OCI-LY1 (cell line): ENCODE data around the gene KATNIP.

Experiments used
- H2AFZ ChIP-seq: fragments of 200-600 bp; sonication (generic), shearing (Covaris generic); 2 replicates; pipeline ENCODE4 v1.6.0; 2014; ENCODE audit warnings: antibody characterized with exemption, mild to moderate bottlenecking, low read length
- H3F3A ChIP-seq: fragments of 200-600 bp; sonication (generic), shearing (Covaris generic); 2 replicates; pipeline ENCODE4 v1.6.0; 2014; ENCODE audit warnings: mild to moderate bottlenecking, antibody characterized with exemption, low read length, moderate library complexity; ENCODE audit not compliant: insufficient read depth
- H3K27ac ChIP-seq: fragments of 200-600 bp; sonication (generic); 2 replicates; pipeline ENCODE4 v1.5.1; 2014; ENCODE audit warnings: low read length, mixed run types, mild to moderate bottlenecking, low read depth; ENCODE audit not compliant: poor library complexity, severe bottlenecking
- H3K27me3 ChIP-seq: fragments of 200-600 bp; sonication (generic); 2 replicates; pipeline ENCODE4 v1.6.0; 2014; ENCODE audit warnings: antibody characterized with exemption, mild to moderate bottlenecking, low read length, moderate library complexity; ENCODE audit not compliant: insufficient read depth
- H3K36me3 ChIP-seq: fragments of 200-600 bp; sonication (generic); 2 replicates; pipeline ENCODE4 v1.6.1; 2014; ENCODE audit warnings: mild to moderate bottlenecking, antibody characterized with exemption, low read length, moderate library complexity, mixed read lengths; ENCODE audit not compliant: insufficient read depth
- H3K4me1 ChIP-seq: fragments of 200-600 bp; sonication (generic); 2 replicates; pipeline ENCODE4 v1.5.1; 2014; ENCODE audit warnings: mild to moderate bottlenecking, low read length, moderate library complexity; ENCODE audit not compliant: insufficient read depth, severe bottlenecking
- H3K4me2 ChIP-seq: fragments of 200-600 bp; sonication (generic), shearing (Covaris generic); 2 replicates; pipeline ENCODE4 v1.6.1; 2014; ENCODE audit warnings: low read length
- H3K4me3 ChIP-seq: fragments of 200-600 bp; sonication (generic); 2 replicates; pipeline ENCODE4 v1.5.1; 2014; ENCODE audit warnings: low read length, low read depth, mild to moderate bottlenecking, mixed read lengths; ENCODE audit not compliant: poor library complexity, severe bottlenecking
- H3K79me2 ChIP-seq: fragments of 200-600 bp; shearing (Covaris generic); 2 replicates; pipeline ENCODE4 v1.6.1; 2016; ENCODE audit warnings: mixed run types, low read length, mixed read lengths; ENCODE audit not compliant: insufficient read depth
- H3K9ac ChIP-seq: fragments of 200-600 bp; sonication (generic), shearing (Covaris generic); 2 replicates; pipeline ENCODE4 v1.6.1; 2014; ENCODE audit warnings: mild to moderate bottlenecking, low read length, mixed read lengths
- H3K9me2 ChIP-seq: fragments of 200-600 bp; sonication (generic), shearing (Covaris generic); 2 replicates; pipeline ENCODE4 v1.6.1; 2014; ENCODE audit warnings: low read depth, mild to moderate bottlenecking, low read length, mixed read lengths
- H3K9me3 ChIP-seq: fragments of 200-600 bp; shearing (Covaris generic); 2 replicates; pipeline ENCODE4 v1.6.1; 2014; ENCODE audit warnings: low read length, mixed read lengths
- H4K20me1 ChIP-seq: fragments of 200-600 bp; sonication (generic), shearing (Covaris generic); 2 replicates; pipeline ENCODE4 v1.6.0; 2016; ENCODE audit warnings: mild to moderate bottlenecking, low read length; ENCODE audit not compliant: insufficient read depth
- EZH2 ChIP-seq: fragments of 200-600 bp; sonication (generic), shearing (Covaris generic); IDR thresholded peaks from 2 replicates; pipeline ENCODE4 v1.8.0; 2017; ENCODE audit warnings: borderline replicate concordance, mixed run types, mild to moderate bottlenecking, antibody characterized with exemption, low read length, moderate library complexity, mixed read lengths
- TF ChIP-seq, protein P1 (sequence below): fragments of 200-600 bp; sonication (generic), shearing (Covaris generic); IDR thresholded peaks from 2 replicates; pipeline ENCODE4 v1.5.1; 2017; ENCODE audit warnings: mild to moderate bottlenecking, antibody characterized with exemption, low read length, moderate library complexity, mixed read lengths

The KATNIP gene

DNA sequence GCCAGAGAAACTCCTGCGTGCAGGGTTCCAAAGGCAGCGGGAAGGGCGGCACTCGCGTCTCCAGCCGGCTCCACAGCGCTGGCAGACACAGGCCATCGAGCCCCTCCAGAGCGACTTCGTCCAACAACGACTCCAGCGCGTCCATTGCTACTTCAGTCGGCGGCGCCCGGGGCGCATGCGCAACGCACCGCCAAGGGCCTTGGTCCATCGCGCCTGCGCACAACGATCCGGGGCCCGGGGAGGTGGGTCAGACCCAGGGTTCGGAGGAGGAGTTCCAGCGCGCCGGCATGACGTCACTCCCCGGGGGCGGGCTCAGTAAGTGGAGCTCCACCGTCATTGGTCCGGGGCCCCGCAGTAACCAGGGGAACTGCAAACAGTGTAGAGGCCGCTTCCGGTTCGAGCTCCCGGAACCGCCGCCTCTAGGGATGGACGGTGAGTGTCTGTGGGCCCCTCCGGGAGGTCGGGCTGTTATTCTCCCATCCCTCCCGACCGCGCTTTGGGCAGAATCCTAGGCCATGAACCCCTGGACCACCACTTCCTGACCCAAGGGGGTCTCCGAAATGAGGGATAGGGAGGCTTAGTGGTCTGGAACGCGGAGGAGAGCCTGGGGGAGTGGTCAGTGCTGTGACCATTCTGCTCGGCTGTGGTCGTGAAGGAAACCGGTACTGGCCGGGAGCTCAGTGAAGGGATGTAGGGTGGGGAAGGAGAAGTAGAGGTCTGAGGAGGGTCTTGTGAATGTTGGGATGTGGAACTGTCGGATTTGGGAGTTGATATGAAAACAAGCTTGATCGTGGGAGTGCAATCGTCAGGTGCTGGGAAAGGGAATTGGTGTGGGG lies at the start of gene KATNIP, which contains the start of gene GTF3C1:
Gene KATNIP (plus strand): TSS at position 399 of the 836 bp plus-strand sequence. CDS start 27 bp downstream, at position 426.
Gene GTF3C1 (minus strand): TSS at position 168 of the 836 bp plus-strand sequence. CDS start 23 bp downstream, at position 145.
- Histone ChIP-seq H3K79me2 (peaks cover 9% of the 10 kb centered on the region), H2AFZ (peak within 1 kb of the TSS; percentile 90; the same call in 1 of the 2 replicates), H3K27ac (no peak within 1 kb of the TSS), H3K9me2 (no peaks in the 10 kb centered on the region), H4K20me1 (no peaks in the 10 kb centered on the region), H3K4me3 (peak within 1 kb of the TSS; percentile 99), H3K9ac (peak within 1 kb of the TSS; percentile 89), H3K9me3 (no peaks in the 10 kb centered on the region), H3K36me3 (peaks cover 5% of the 10 kb centered on the region; the same call in 1 of the 2 replicates), H3K4me2 (peak within 1 kb of the TSS; percentile 100), H3K4me1 (peaks cover 25% of the 10 kb centered on the region), H3K27me3 (no peaks in the 10 kb centered on the region), H3F3A (no peaks in the 10 kb centered on the region)
- TF ChIP-seq EZH2 = no peak
- TF ChIP-seq, protein P1, sequence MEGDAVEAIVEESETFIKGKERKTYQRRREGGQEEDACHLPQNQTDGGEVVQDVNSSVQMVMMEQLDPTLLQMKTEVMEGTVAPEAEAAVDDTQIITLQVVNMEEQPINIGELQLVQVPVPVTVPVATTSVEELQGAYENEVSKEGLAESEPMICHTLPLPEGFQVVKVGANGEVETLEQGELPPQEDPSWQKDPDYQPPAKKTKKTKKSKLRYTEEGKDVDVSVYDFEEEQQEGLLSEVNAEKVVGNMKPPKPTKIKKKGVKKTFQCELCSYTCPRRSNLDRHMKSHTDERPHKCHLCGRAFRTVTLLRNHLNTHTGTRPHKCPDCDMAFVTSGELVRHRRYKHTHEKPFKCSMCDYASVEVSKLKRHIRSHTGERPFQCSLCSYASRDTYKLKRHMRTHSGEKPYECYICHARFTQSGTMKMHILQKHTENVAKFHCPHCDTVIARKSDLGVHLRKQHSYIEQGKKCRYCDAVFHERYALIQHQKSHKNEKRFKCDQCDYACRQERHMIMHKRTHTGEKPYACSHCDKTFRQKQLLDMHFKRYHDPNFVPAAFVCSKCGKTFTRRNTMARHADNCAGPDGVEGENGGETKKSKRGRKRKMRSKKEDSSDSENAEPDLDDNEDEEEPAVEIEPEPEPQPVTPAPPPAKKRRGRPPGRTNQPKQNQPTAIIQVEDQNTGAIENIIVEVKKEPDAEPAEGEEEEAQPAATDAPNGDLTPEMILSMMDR = no peak

DNA sequence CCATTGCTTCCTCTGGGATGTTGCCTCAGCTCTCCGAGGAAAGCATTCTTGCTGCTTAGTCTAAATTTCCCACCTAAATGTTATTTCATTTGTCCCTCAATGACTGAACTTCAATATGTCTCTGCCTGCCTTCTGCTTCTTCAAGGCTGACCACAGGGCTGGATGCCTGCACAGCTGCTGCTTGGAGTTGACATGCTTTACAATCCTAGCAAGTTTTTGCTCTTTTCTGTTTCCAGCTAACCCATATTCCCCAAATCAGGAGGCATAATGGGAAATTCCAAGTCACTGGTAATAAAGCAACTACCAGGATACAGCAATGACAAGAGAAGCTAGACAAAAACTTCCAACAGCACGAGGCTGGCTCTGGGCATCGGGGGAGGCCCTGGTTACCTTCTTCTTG lies 49.1 kb upstream of the KATNIP start:
- H3K4me3 ChIP-seq = no peak overlapping the region
- H3K4me1 ChIP-seq = no peaks in the 10 kb centered on the region
- H3K27me3 ChIP-seq = no peaks in the 10 kb centered on the region
- no peak overlapping the region for H3K27ac ChIP-seq
- no peaks in the 10 kb centered on the region for H3K79me2 ChIP-seq
- H2AFZ ChIP-seq = no peak overlapping the region
- H3K9me2 ChIP-seq = no peaks in the 10 kb centered on the region
- no peak overlapping the region for H3K9ac ChIP-seq
- no peak overlapping the region for H3K4me2 ChIP-seq
- H3K9me3 ChIP-seq = no peaks in the 10 kb centered on the region
- H3K36me3 ChIP-seq = peaks cover 91% of the 10 kb centered on the region
- no peaks in the 10 kb centered on the region for H4K20me1 ChIP-seq
- no peaks in the 10 kb centered on the region for H3F3A ChIP-seq
- TF ChIP-seq, protein P1 = no peak
- no peak for TF ChIP-seq EZH2

- TF ChIP-seq, protein P1 = no peak
- TF ChIP-seq EZH2 = no peak
- Histone ChIP-seq H3F3A (no peaks in the 10 kb centered on the region), H3K4me3 (no peak overlapping the region)
Observed at GRCh38 chr16:27503662-27504061, 46.3 kb upstream of the KATNIP start.

More at GRCh38 chr16:27503662-27504061, 46.3 kb upstream of the KATNIP start:
- no peaks in the 10 kb centered on the region for H4K20me1 ChIP-seq
- H3K27me3 ChIP-seq = no peaks in the 10 kb centered on the region
- H3K79me2 ChIP-seq = no peaks in the 10 kb centered on the region
- no peaks in the 10 kb centered on the region for H3K9me2 ChIP-seq
- H3K4me2 ChIP-seq = no peak overlapping the region
- no peaks in the 10 kb centered on the region for H3K9me3 ChIP-seq
- H2AFZ ChIP-seq = no peak overlapping the region
- H3K36me3 ChIP-seq = peaks cover 92% of the 10 kb centered on the region
- no peak overlapping the region for H3K9ac ChIP-seq
- no peaks in the 10 kb centered on the region for H3K4me1 ChIP-seq
- no peak overlapping the region for H3K27ac ChIP-seq
